ENCODE data around the gene ALDH3A1. TPM values are rescaled to one million over a fixed set of nuclear protein-coding genes. Genes with fewer than 3 reads are reported as not detected.

ALDH3A1 gene
- total RNA-seq, 2 experiments from 2014 or later, result not detected

- POLR2A ChIA-PET, result no interaction called here
- CTCF ChIA-PET, result interaction anchor here (0.8 to 3.9 kb wide), 6 partner anchors 100 to 400 kb away, joined by 3 to 28 read pairs (median 4); no protein-coding TSS in a partner anchor
Observed at GRCh38 chr17:19763416-19763815, 15.3 kb upstream of the ALDH3A1 start.

GRCh38 chr17:19762515-19762961, 14.4 kb upstream of the ALDH3A1 start:
- POLR2A ChIA-PET, result no interaction called here
- CTCF ChIA-PET, result interaction anchor here (0.6 to 3.9 kb wide), 19 partner anchors 9 to 399 kb away, joined by 3 to 28 read pairs (median 3); no protein-coding TSS in a partner anchor

- ChIA-PET POLR2A (no interaction called here), CTCF (interaction anchor here (0.8 kb wide), 1 partner anchor 112 kb away, joined by 3 read pairs; the partner anchor contains the start of gene ALDH3A2)
Observed at GRCh38 chr17:19760746-19761145, 12.6 kb upstream of the ALDH3A1 start.

GRCh38 chr17:19759568-19760549, 11.8 kb upstream of the ALDH3A1 start:
- POLR2A ChIA-PET, result no interaction called here
- CTCF ChIA-PET, result interaction anchor here (0.8 kb wide), 1 partner anchor 111 kb away, joined by 3 read pairs; the partner anchor contains the start of gene ALDH3A2

GRCh38 chr17:19757536-19758180, 9.6 kb upstream of the ALDH3A1 start:
- POLR2A ChIA-PET, result no interaction called here
- CTCF ChIA-PET, result interaction anchor here (0.6 to 2.2 kb wide), 2 partner anchors 8 to 253 kb away, joined by 3 to 8 read pairs; no protein-coding TSS in a partner anchor

- ChIA-PET POLR2A (no interaction called here), CTCF (interaction anchor here (1.7 to 2.2 kb wide), 2 partner anchors 10 to 12 kb away, joined by 7 to 8 read pairs; no protein-coding TSS in a partner anchor)
Observed at GRCh38 chr17:19756546-19756945, 8.4 kb upstream of the ALDH3A1 start.

GRCh38 chr17:19755821-19756510, 7.9 kb upstream of the ALDH3A1 start:
- ChIA-PET CTCF (interaction anchor here (0.6 to 2.2 kb wide), 3 partner anchors 10 to 32 kb away, joined by 4 to 8 read pairs (median 7); no protein-coding TSS in a partner anchor), POLR2A (no interaction called here)

GRCh38 chr17:19755392-19755791, 7.3 kb upstream of the ALDH3A1 start:
- POLR2A ChIA-PET, result no interaction called here
- CTCF ChIA-PET, result interaction anchor here (0.6 to 1.7 kb wide), 3 partner anchors 11 to 393 kb away, joined by 3 to 7 read pairs (median 4); partner anchors contain the start of gene B9D1

- ChIA-PET CTCF (interaction anchor here (1.5 to 1.7 kb wide), 2 partner anchors 8 to 13 kb away, joined by 3 to 6 read pairs; no protein-coding TSS in a partner anchor), POLR2A (no interaction called here)
Observed at GRCh38 chr17:19753661-19754463, 5.8 kb upstream of the ALDH3A1 start.

- ChIA-PET POLR2A (no interaction called here), CTCF (interaction anchor here (1.5 to 1.7 kb wide), 2 partner anchors 9 to 13 kb away, joined by 3 to 6 read pairs; no protein-coding TSS in a partner anchor)
Observed at GRCh38 chr17:19753051-19753509, 5.0 kb upstream of the ALDH3A1 start.

GRCh38 chr17:19752216-19753050, 4.3 kb upstream of the ALDH3A1 start:
- POLR2A ChIA-PET, result no interaction called here
- CTCF ChIA-PET, result interaction anchor here (1.5 to 1.7 kb wide), 2 partner anchors 9 to 14 kb away, joined by 3 to 6 read pairs; no protein-coding TSS in a partner anchor

GRCh38 chr17:19750835-19751234, 2.7 kb upstream of the ALDH3A1 start:
- ChIA-PET POLR2A (no interaction called here), CTCF (interaction anchor here (0.6 kb wide), 1 partner anchor 109 kb away, joined by 3 read pairs; no protein-coding TSS in a partner anchor)

GRCh38 chr17:19750020-19750572, 2.0 kb upstream of the ALDH3A1 start:
- CTCF ChIA-PET, result no interaction called here
- POLR2A ChIA-PET, result no interaction called here

GRCh38 chr17:19748807-19749193, 702 bp upstream of the ALDH3A1 start:
- POLR2A ChIA-PET, result no interaction called here
- CTCF ChIA-PET, result no interaction called here

- CTCF ChIA-PET, result no interaction called here
- POLR2A ChIA-PET, result interaction anchor here (0.6 kb wide), 1 partner anchor 237 kb away, joined by 4 read pairs; no protein-coding TSS in a partner anchor
Observed at GRCh38 chr17:19747159-19747719, 859 bp downstream of the ALDH3A1 start.

GRCh38 chr17:19746517-19746916, 1.6 kb downstream of the ALDH3A1 start:
- ChIA-PET POLR2A (no interaction called here), CTCF (no interaction called here)
